Measurements from ENCODE around the gene PHF12. TPM values are rescaled to one million over a fixed set of nuclear protein-coding genes. Genes with fewer than 3 reads are reported as not detected.

Gene PHF12
- total and polyA plus RNA-seq, 10 of the 15 experiments (the other 5 are each of a cell fraction or from before 2014, with no cell fraction given): 1.3 to 43.9 (median 19.2) TPM

- TF ChIP-seq HDGF (IDR thresholded peaks at IDR 0.05) (no peak), ZBTB11 (CRISPR knock-in tag; IDR thresholded peaks at IDR 0.05) (0 out of 2 replicates have a peak, but pooled peaks have one; percentile 24), IRF4 (IDR thresholded peaks at IDR 0.05; ENCODE audit: low read depth, low read length) (no peak), NFYB (IDR thresholded peaks at IDR 0.05; ENCODE audit: insufficient read depth, low read depth, low read length) (no peak), MTA2 (IDR thresholded peaks at IDR 0.05; ENCODE audit: low read depth) (no peak), ZBTB40 (IDR thresholded peaks at IDR 0.05; ENCODE audit: borderline replicate concordance) (peak; percentile 38; the same call in 1 of the 2 replicates), BCL3 (IDR thresholded peaks at IDR 0.05; ENCODE audit: borderline replicate concordance, insufficient read depth, low read depth, low read length, poor library complexity, severe bottlenecking) (no peak), CHD4 (IDR thresholded peaks at IDR 0.05) (no peak), BMI1 (IDR thresholded peaks at IDR 0.05; ENCODE audit: borderline replicate concordance) (no peak), RFX5 (IDR thresholded peaks at IDR 0.05; ENCODE audit: low read depth, low read length) (no peak), EP300 (IDR thresholded peaks at IDR 0.05; ENCODE audit: borderline replicate concordance in 1 of 2, control insufficient read depth in 1 of 2, low read depth in 2 of 2, low read length in 2 of 2) (no peak), SUZ12 (IDR thresholded peaks at IDR 0.05; ENCODE audit: unreplicated experiment) (no peak), GATAD2B (conservative IDR thresholded peaks at IDR 0.05; ENCODE audit: low read depth) (no peak), MTA3 (IDR thresholded peaks at IDR 0.05; ENCODE audit: borderline replicate concordance, low read length) (no peak), PRDM15 (CRISPR knock-in tag; IDR thresholded peaks at IDR 0.05) (no peak), STAT1 (conservative IDR thresholded peaks at IDR 0.05) (no peak), SMAD5 (IDR thresholded peaks at IDR 0.05; ENCODE audit: low read depth) (no peak), NFXL1 (IDR thresholded peaks at IDR 0.05; ENCODE audit: borderline replicate concordance) (no peak)
These were observed 80.2 kb downstream of the PHF12 start (continued) for GRCh38 chr17:28871056-28871579.

Measured in GM12878 (cell line).